SK-N-SH (cell line): ENCODE measurements around the gene PCBP3.

ENCODE experiments used
- CTCF ChIP-seq: fragments of 200-600 bp; sonication (generic); IDR thresholded peaks from 2 replicates; pipeline ENCODE4 v1.6.1; 2017; ENCODE audit warnings: antibody characterized with exemption, mild to moderate bottlenecking, moderate library complexity
- EP300 ChIP-seq, 2 experiments: IDR thresholded peaks; 2 replicates each; pipeline versions ENCODE4 v1.4.0 to v1.6.1; 2012; ENCODE audit warnings: borderline replicate concordance in 1 of 2, low read depth in 1 of 2, low read length in 1 of 2
- EZH2phosphoT487 ChIP-seq: fragments of 200-600 bp; sonication (generic); IDR thresholded peaks from 2 replicates; pipeline ENCODE4 v1.6.1; 2017; ENCODE audit warnings: low read depth, mixed run types, mild to moderate bottlenecking, antibody characterized with exemption, moderate library complexity, borderline replicate concordance
- FOXM1 ChIP-seq: IDR thresholded peaks from 2 replicates; pipeline ENCODE4 v1.4.0; 2012; ENCODE audit warnings: low read depth, mild to moderate bottlenecking
- JUND ChIP-seq: IDR thresholded peaks from 2 replicates; pipeline ENCODE4 v1.4.0; 2012
- MAX ChIP-seq: IDR thresholded peaks from 2 replicates; pipeline ENCODE4 v1.4.0; 2012; ENCODE audit warnings: low read depth
- PBX3 ChIP-seq: IDR thresholded peaks from 2 replicates; pipeline ENCODE4; 2012
- POLR2AphosphoS5 ChIP-seq: IDR thresholded peaks from 2 replicates; pipeline ENCODE4 v1.6.1; 2012; ENCODE audit warnings: low read depth, low read length
- TF ChIP-seq, protein P1 (sequence below): IDR thresholded peaks from 2 replicates; pipeline ENCODE4 v1.4.0; 2012; ENCODE audit warnings: low read depth, borderline replicate concordance

GRCh38 chr21:45910548-45911221 is 267.2 kb downstream of the PCBP3 start:
- TF ChIP-seq PBX3 (no peak), POLR2AphosphoS5 (no peak), JUND (no peak), FOXM1 (no peak), CTCF (no peak), MAX (no peak), EZH2phosphoT487 (no peak), EP300 (IDR thresholded peaks at IDR 0.05; ENCODE audit: borderline replicate concordance in 1 of 2, low read depth in 1 of 2, low read length in 1 of 2) (no peak)
- TF ChIP-seq, protein P1, sequence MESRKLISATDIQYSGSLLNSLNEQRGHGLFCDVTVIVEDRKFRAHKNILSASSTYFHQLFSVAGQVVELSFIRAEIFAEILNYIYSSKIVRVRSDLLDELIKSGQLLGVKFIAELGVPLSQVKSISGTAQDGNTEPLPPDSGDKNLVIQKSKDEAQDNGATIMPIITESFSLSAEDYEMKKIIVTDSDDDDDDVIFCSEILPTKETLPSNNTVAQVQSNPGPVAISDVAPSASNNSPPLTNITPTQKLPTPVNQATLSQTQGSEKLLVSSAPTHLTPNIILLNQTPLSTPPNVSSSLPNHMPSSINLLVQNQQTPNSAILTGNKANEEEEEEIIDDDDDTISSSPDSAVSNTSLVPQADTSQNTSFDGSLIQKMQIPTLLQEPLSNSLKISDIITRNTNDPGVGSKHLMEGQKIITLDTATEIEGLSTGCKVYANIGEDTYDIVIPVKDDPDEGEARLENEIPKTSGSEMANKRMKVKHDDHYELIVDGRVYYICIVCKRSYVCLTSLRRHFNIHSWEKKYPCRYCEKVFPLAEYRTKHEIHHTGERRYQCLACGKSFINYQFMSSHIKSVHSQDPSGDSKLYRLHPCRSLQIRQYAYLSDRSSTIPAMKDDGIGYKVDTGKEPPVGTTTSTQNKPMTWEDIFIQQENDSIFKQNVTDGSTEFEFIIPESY: no peak
